GM18867 (cell line): ENCODE data around the gene ZC3H12A.

Experiments used
- ATAC-seq: cut with Tn5 transposase; IDR thresholded peaks from one replicate; pipeline ENCODE4 v1.9.1; 2021; ENCODE audit warnings: mild to moderate bottlenecking, moderate library complexity; ENCODE audit not compliant: unreplicated experiment

Gene ZC3H12A

DNA sequence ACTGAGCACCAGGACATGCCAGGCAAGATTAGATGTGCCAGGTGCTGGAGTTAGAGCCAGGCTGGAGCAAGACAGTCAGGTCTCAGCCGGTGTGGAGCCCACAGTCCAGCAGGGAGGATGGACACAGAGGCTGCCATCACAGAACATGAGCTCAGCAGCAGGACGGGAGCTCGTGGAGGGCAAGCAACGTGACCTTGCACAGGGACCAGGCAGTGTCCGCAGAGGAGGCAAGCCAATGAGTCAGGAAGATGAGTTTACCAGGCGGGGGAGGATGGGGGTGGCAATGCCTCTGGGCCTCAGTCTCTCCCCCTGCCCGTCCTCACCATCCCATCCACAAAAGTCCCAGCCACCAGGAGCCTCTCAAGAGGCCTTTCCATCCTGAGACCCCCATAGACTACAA is 20.7 kb upstream of the ZC3H12A start:
- no peak for ATAC-seq

DNA sequence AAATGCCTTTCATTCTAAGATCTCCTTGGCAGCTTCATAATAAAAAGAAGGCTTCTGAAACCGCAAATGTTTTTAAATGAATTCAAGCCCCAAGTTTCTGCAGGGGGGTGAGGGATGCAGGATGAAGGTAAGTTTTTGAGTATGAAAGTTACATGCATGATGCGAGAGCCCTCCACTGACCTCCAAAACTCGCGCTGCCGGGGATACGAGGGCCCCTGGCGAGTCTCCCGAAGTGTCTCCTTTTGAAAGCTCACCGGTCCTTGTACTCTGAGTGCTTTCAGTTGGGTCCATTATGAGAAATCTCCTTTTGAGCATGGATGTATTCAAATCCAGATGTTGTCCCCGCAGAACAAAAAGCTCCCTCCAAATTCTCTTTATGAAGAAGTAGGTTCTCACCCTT is 18.9 kb upstream of the ZC3H12A start:
- no peak for ATAC-seq

- ATAC-seq, result no peak
These were observed 17.8 kb upstream of the ZC3H12A start for GRCh38 chr1:37456614-37457013.

DNA sequence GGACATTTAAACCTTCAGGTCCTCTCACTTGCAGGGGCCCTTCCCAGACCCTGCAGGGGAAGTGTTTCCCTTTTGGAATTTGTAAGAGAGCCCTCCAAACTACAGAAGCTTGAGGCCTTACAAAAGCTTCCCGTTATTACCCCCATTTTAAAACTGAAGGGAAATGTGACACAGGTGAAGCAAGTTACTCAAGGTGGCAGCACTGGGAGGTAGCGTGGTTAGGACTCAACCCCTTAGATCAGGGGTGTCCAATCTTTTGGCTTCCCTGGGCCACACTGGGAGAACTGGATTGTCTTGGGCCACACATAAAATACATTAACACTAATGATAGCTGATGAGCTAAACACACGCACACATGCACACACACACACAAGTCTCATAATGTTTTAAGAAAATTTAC is 15.8 kb upstream of the ZC3H12A start:
- ATAC-seq, result no peak

GRCh38 chr1:37461698-37462436 is 12.5 kb upstream of the ZC3H12A start:
- no peak for ATAC-seq

GRCh38 chr1:37464443-37464842 is 9.9 kb upstream of the ZC3H12A start:
- ATAC-seq, result no peak

- ATAC-seq, result no peak
These were observed 8.5 kb upstream of the ZC3H12A start for GRCh38 chr1:37465593-37466517.

GRCh38 chr1:37468037-37468436 is 6.3 kb upstream of the ZC3H12A start:
- no peak for ATAC-seq

DNA sequence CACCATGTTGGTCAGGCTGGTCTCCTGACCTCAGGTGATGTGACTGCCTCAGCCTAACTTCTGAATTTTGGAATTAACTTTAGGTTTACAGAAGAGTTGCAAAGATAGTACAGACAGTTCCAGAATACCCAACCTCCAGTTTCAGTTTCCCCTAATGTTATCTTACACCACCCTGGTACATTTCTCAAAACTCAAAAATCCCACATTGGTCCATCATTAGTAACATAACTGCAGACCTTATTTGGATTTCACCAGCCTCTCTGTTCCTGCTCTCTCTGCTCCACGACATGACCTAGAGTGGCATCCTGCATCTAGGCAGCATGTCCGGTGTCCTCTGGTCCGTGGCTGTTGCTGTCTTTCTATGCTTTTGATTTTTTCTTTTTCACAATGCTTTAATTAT is 5.0 kb upstream of the ZC3H12A start:
- ATAC-seq, result no peak

DNA sequence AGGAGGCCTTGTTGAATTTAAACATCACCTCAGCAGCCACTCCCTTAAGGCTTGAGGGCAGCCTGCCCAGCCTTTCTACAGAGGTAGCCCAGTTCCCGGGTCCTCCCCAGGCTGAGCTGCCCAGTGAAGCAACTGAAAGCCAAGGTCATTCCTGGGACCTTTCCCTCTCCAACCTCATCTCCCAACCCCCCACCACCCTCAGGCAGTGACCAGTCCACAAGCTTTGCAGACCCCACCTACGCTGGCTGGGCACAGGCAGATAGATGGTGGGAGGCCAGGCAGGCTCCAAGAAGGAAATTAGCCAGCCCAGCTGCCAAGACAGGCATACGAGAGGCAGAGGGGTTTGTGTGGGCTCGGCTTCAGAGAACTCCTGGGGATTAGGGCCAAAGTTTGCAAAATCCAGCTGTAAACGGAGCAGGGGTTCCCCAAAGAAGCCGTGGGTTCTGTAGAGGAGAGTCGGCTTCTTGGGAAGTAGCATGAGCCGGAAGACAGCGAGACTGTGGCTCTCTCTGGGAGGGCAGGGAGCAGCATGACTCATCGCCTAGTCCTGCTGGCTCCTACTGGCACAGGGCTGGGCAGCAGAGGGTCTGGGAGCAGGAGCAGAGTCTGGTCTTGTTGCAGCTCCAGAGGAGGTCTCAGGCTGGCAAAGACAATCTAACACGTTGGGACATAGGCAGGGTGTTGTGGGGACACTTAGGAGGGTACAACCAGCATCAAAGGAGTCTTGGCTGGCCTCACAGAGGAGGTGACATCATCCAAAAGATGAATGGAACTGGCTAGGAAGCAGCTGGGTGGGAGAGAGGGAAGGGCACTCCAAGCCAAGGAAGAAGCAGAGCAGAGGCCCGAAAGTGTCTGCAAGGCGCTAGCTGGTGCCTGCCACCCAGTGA is 2.8 kb upstream of the ZC3H12A start:
- ATAC-seq, result no peak

GRCh38 chr1:37472281-37472680 is 2.1 kb upstream of the ZC3H12A start:
- no peak for ATAC-seq

- ATAC-seq, result no peak
These were observed 1.4 kb upstream of the ZC3H12A start for GRCh38 chr1:37472994-37473393.

GRCh38 chr1:37473431-37474045 is 842 bp upstream of the ZC3H12A start:
- no peak for ATAC-seq

DNA sequence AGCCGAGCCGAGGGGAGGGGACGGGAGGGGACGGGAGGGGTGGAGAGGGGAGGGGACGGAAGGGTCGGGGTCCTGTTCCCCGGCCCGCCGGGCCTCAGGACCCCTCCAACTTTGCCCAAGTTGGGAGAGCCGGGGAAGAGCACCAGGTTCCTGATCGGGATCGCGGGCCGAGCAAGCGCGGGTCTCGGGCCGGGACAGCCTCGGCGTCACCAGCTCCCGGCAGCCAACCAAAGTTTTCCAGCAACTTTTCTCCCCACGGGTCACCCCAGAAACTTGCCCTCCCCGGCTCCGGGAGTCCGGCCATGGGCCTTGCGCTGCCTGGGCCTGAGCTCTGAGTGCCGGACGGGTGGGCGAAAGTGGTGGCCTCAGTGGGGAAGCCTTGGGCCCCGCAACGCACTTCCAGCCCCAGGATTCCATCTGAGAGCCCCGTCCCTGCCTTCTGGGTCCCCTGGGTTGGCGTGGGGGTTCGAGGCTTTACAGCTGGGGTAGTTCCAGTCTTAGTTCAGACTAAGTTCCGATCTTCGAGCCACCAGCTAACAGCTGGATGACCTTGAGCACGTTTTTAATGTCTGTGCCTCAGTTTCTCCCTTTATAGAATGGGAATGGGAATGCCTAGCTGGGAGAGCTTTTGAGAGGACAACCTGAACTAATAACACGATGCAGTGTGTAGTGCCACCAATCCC is 458 bp downstream of the ZC3H12A start:
- no peak for ATAC-seq

GRCh38 chr1:37475380-37476086 is 1.2 kb downstream of the ZC3H12A start:
- ATAC-seq, result no peak

DNA sequence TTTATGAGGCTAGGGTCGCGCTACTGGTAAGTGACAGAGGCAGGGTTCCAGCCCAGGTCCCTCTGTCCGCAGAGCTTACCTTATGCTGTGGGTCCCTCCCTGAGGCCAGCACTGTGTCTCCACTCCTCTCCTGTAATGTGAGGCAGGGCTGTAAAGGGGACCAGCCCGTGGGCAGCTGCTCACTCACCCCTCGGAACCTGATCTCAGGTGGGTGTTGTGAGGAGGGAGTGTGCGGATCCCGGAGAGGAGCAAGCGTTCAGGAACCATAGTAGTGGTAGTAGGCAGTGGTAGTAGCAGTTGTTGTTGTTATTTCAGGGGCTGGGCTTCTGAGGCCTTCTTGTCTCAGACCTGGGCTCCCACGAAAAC is 1.7 kb downstream of the ZC3H12A start:
- ATAC-seq, result no peak

GRCh38 chr1:37476460-37477197 is 2.2 kb downstream of the ZC3H12A start:
- ATAC-seq, result no peak

- ATAC-seq, result peak; percentile 35
These were observed 3.0 kb downstream of the ZC3H12A start for GRCh38 chr1:37477198-37477931.
